Keratinocyte (primary cell): ENCODE data around the gene EEF2.

Experiments used
- CTCF ChIP-seq, 3 experiments: IDR thresholded peaks in 1 of 3; conservative IDR thresholded peaks in 1 of 3; optimal IDR thresholded peaks in 1 of 3; 2 replicates in 2 of 3; 3 replicates in 1 of 3; pipeline versions ENCODE3 to v1.5.1; 2011; ENCODE audit warnings: low read length in 3 of 3, mild to moderate bottlenecking in 3 of 3, moderate library complexity in 2 of 3, control low read depth in 1 of 3, inconsistent platforms in 1 of 3; ENCODE audit not compliant: insufficient read depth in 2 of 3; ENCODE audit errors: extremely low read depth in 1 of 3
- EZH2 ChIP-seq: IDR thresholded peaks from one replicate; pipeline ENCODE4 v1.6.1; 2012; ENCODE audit warnings: inconsistent platforms, mild to moderate bottlenecking, low read length, moderate library complexity

GRCh38 chr19:3976495-3977241 lies 8.6 kb downstream of the EEF2 start:
- TF ChIP-seq EZH2 = no peak
- no peak for TF ChIP-seq CTCF (optimal IDR thresholded peaks at IDR 0.05 in 1 of 3, IDR thresholded peaks at IDR 0.05 in 1 of 3, conservative IDR thresholded peaks at IDR 0.05 in 1 of 3; ENCODE audit: extremely low read depth in 1 of 3, insufficient read depth in 2 of 3, low read length in 3 of 3)
